Measurements from ENCODE around the gene LGI2. TPM values are rescaled to one million over a fixed set of nuclear protein-coding genes. Genes with fewer than 3 reads are reported as not detected.

LGI2 gene
- total and polyA plus RNA-seq, 9 of the 15 experiments (the other 6 are each of a cell fraction or from before 2014, with no cell fraction given), result 0.03 to 0.07 TPM; not detected in 7

DNA sequence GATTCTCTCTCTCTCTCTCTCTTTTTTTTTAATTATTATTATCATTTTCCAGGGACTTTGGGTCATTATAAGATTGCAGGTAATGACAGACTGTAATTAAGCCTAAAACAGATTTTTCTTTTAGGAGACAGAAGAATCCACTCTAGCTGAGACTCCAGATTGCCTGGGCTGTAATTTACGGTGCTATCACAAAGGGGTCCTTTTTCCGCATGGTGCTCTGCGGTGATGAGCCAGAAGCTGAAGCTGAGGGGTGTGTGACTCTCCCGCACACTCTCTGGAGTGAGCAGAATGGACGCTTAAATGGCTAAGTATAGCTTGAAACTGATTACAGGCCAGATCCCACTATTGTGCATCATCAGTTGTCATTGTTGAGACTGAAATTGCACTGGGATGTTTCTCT, 50.0 kb downstream of the LGI2 start:
- BruUV-seq (replicated peaks), result no TSS peak
- POLR2A ChIA-PET, result no interaction called here
- no peak overlapping the region for H3K9ac ChIP-seq (ENCODE audit: insufficient read depth in 1 of 2, low read depth in 2 of 2, low read length in 2 of 2)
- peaks cover 0 to 22% of the 10 kb centered on the region in 2 experiments; a peak in 2 of 5 replicates for H3K27me3 ChIP-seq (ENCODE audit: control insufficient read depth in 2 of 2, insufficient read depth in 2 of 2, low read length in 2 of 2)
- FAIRE-seq, result no peak
- in situ Hi-C loops (cut with MboI), result loop anchor here (10.0 kb wide), 1 partner anchor 394 kb away; the partner anchor contains the start of gene ANAPC4
- TF ChIP-seq HDAC8 (tag; IDR thresholded peaks at IDR 0.05) (no peak), ZNF707 (CRISPR knock-in tag; conservative IDR thresholded peaks at IDR 0.05) (no peak)
- TF ChIP-seq, protein P1, sequence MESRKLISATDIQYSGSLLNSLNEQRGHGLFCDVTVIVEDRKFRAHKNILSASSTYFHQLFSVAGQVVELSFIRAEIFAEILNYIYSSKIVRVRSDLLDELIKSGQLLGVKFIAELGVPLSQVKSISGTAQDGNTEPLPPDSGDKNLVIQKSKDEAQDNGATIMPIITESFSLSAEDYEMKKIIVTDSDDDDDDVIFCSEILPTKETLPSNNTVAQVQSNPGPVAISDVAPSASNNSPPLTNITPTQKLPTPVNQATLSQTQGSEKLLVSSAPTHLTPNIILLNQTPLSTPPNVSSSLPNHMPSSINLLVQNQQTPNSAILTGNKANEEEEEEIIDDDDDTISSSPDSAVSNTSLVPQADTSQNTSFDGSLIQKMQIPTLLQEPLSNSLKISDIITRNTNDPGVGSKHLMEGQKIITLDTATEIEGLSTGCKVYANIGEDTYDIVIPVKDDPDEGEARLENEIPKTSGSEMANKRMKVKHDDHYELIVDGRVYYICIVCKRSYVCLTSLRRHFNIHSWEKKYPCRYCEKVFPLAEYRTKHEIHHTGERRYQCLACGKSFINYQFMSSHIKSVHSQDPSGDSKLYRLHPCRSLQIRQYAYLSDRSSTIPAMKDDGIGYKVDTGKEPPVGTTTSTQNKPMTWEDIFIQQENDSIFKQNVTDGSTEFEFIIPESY (CRISPR knock-in tag; IDR thresholded peaks at IDR 0.05), result no peak
- no peaks in the 10 kb centered on the region for H3K36me3 ChIP-seq (ENCODE audit: control insufficient read depth, insufficient read depth, low read length)
- no peaks in the 10 kb centered on the region for H3K4me1 ChIP-seq (replicated peaks in 1 of 2; ENCODE audit: control insufficient read depth in 2 of 2, insufficient read depth in 2 of 2, low read length in 2 of 2)
- no peak overlapping the region for H3K27ac ChIP-seq (ENCODE audit: extremely low read depth, low read depth, low read length)
- H3K79me2 ChIP-seq (ENCODE audit: control insufficient read depth, insufficient read depth, low read length), result no peaks in the 10 kb centered on the region
- no peak for ATAC-seq
- no peaks in the 10 kb centered on the region for H3K9me3 ChIP-seq (replicated peaks; ENCODE audit: control insufficient read depth, insufficient read depth, low read depth, low read length)
- WGBS (ENCODE audit: insufficient coverage, low coverage, missing lambda C conversion rate), result 3% methylated on average over 5 of the region's 5 CpGs
- H4K20me1 ChIP-seq (replicated peaks; ENCODE audit: control insufficient read depth, insufficient read depth, low read length), result no peaks in the 10 kb centered on the region
- H3K4me2 ChIP-seq (ENCODE audit: insufficient read depth, low read length), result no peak overlapping the region
- DNase-seq (ENCODE audit: extremely low read depth in 1 of 4, low spot score in 3 of 4), result no peak
- CTCF ChIA-PET (ENCODE audit: low intra/inter-chr PET ratio), result interaction anchor here (0.6 kb wide), 1 partner anchor 309 kb away, joined by 3 read pairs; no protein-coding TSS in a partner anchor
- no peak overlapping the region for H3K4me3 ChIP-seq
- no peaks in the 10 kb centered on the region for H3K9me1 ChIP-seq (ENCODE audit: control insufficient read depth, insufficient read depth, low read length)
- no peak overlapping the region for H2AFZ ChIP-seq (ENCODE audit: low read depth, low read length)
- intact Hi-C loops (cut with micrococcal nuclease), result loop anchor here (1.0 to 10.0 kb wide), 4 partner anchors 65 to 387 kb away; no protein-coding TSS in a partner anchor
